NCI-H2107 treated with DMSO at 0.1 percent for 48 hours (cell line): ENCODE data around the gene CCDC157.
A peak's percentile ranks its signal among the peaks of the same experiment; 100 is the strongest.

Experiments
- DNase-seq: peaks from one replicate; lab custom pipeline; 2025; ENCODE audit not compliant: unreplicated experiment; lab: John Stamatoyannopoulos, UW

CCDC157 gene

GRCh38 chr22:30356449-30357235 lies at the start of gene CCDC157, which contains the start of gene SF3A1:
TSS of gene CCDC157 (plus strand) at chr22:30357007. CDS start at chr22:30366001, 8,994 bp downstream.
TSS of gene SF3A1 (minus strand) at chr22:30356894. CDS start at chr22:30356792, 102 bp downstream.
- peak; percentile 42 for DNase-seq

GRCh38 chr22:30307041-30307574 lies 49.7 kb upstream of the CCDC157 start:
- no peak for DNase-seq

- DNase-seq, result no peak
Observed at GRCh38 chr22:30308093-30308492, 48.7 kb upstream of the CCDC157 start.

GRCh38 chr22:30308518-30309230 lies 48.1 kb upstream of the CCDC157 start:
- DNase-seq, result no peak

GRCh38 chr22:30309951-30310741 lies 46.7 kb upstream of the CCDC157 start:
- DNase-seq, result no peak

- no peak for DNase-seq
Observed at GRCh38 chr22:30310881-30311771, 45.7 kb upstream of the CCDC157 start.

GRCh38 chr22:30312053-30312452 lies 44.8 kb upstream of the CCDC157 start:
- DNase-seq, result no peak

GRCh38 chr22:30313527-30314363 lies 43.1 kb upstream of the CCDC157 start:
- DNase-seq, result no peak

GRCh38 chr22:30314915-30315314 lies 41.9 kb upstream of the CCDC157 start:
- no peak for DNase-seq

GRCh38 chr22:30315962-30316576 lies 40.7 kb upstream of the CCDC157 start:
- DNase-seq, result no peak

GRCh38 chr22:30317778-30318177 lies 39.0 kb upstream of the CCDC157 start:
- DNase-seq, result no peak

GRCh38 chr22:30318799-30319419 lies 37.9 kb upstream of the CCDC157 start:
- no peak for DNase-seq

GRCh38 chr22:30320021-30320556 lies 36.7 kb upstream of the CCDC157 start:
- no peak for DNase-seq

- DNase-seq, result no peak
Observed at GRCh38 chr22:30321461-30321860, 35.3 kb upstream of the CCDC157 start.

GRCh38 chr22:30323246-30323645 lies 33.6 kb upstream of the CCDC157 start:
- DNase-seq, result no peak

- DNase-seq, result no peak
Observed at GRCh38 chr22:30324014-30324730, 32.6 kb upstream of the CCDC157 start.

GRCh38 chr22:30325065-30325720 lies 31.6 kb upstream of the CCDC157 start:
- no peak for DNase-seq
